Stomach (tissue), 9 donors: ENCODE measurements around the gene SLC1A2. TPM values are rescaled to one million over a fixed set of nuclear protein-coding genes. Genes with fewer than 3 reads are reported as not detected.

ENCODE experiments used
- DNase-seq, 2 donors: peaks; one replicate each; pipeline versions ENCODE4 v3.0.0 to v3.0.0-alpha.2; 2013 to 2019
- H3K27ac ChIP-seq, 5 donors: fragments of 200-600 bp in 4 of 5; sonication (generic) in 4 of 5; one replicate each; pipeline ENCODE4 v1.5.1; 2013 to 2019; ENCODE audit warnings: mild to moderate bottlenecking in 1 of 5, moderate library complexity in 1 of 5
- H3K27me3 ChIP-seq, 3 donors: fragments of 200-600 bp; sonication (generic); one replicate each; pipeline ENCODE4 v1.5.1; 2017 to 2019; ENCODE audit warnings: mixed run types in 1 of 3
- H3K36me3 ChIP-seq, 4 donors: fragments of 200-600 bp; sonication (generic); 1 replicate in 3 of 4; 2 replicates in 1 of 4; pipeline ENCODE4 v1.5.1; 2016 to 2019
- H3K4me1 ChIP-seq, 4 donors: fragments of 200-600 bp; sonication (generic); one replicate each; pipeline ENCODE4 v1.5.1; 2016 to 2019
- H3K4me3 ChIP-seq, 4 donors: fragments of 200-600 bp; sonication (generic) in 3 of 4; one replicate each; pipeline ENCODE4 v1.5.1; 2016 to 2019; ENCODE audit warnings: mild to moderate bottlenecking in 1 of 4
- H3K9me3 ChIP-seq, 4 donors: fragments of 200-600 bp; sonication (generic); one replicate each; pipeline ENCODE4 v1.5.1; 2016 to 2019
- CTCF ChIP-seq, 7 experiments: fragments of 450-650 bp in 4 of 7; fragments of 200-600 bp in 3 of 7; sonication (generic) in 3 of 7; IDR thresholded peaks; one replicate each; pipeline ENCODE4 v1.5.1; 2016 to 2019; ENCODE audit warnings: antibody characterized with exemption in 7 of 7, control low read depth in 2 of 7, mild to moderate bottlenecking in 1 of 7
- EP300 ChIP-seq: sonication (generic); formaldehyde crosslinking; IDR thresholded peaks from one replicate; pipeline ENCODE4 v1.6.1; 2017; ENCODE audit warnings: antibody characterized with exemption
- POLR2A ChIP-seq, 4 donors: fragments of 450-650 bp; IDR thresholded peaks; one replicate each; pipeline ENCODE4 v1.6.1; 2016; ENCODE audit warnings: antibody characterized with exemption in 4 of 4, control low read depth in 2 of 4, mild to moderate bottlenecking in 1 of 4, moderate library complexity in 1 of 4
- POLR2AphosphoS5 ChIP-seq, 3 donors: sonication (generic); formaldehyde crosslinking; IDR thresholded peaks; one replicate each; pipeline ENCODE4 v1.6.1; 2016; ENCODE audit warnings: antibody characterized with exemption in 3 of 3
- WGBS, 5 donors: extraction: QIAGEN DNeasy Blood & Tissue Kit in 3 of 5; methylation state at CpG; one replicate each; pipeline versions ENCODE4 v1.1.5 to v1.1.7; 2013 to 2018; 5-methylcytosine and 5-hydroxymethylcytosine counted together
- intact Hi-C: fragments of 100-400 bp; cut with DNase I; formaldehyde crosslinking; loops from one replicate; pipeline ENCODE4 v1.15.1; 2023; ENCODE audit warnings: low total_unique reads
- polyA plus RNA-seq, 3 donors: library from polyadenylated mRNA; stranded (reverse); fragments of 200-250 nt; gene quantifications; one replicate each; pipeline ENCODE4 v1.2.3, GENCODE V29; 2013
- total RNA-seq, 5 donors: library from RNA; depleted of rRNA; stranded (reverse); fragments of >200 nt; gene quantifications; one replicate each; pipeline versions ENCODE4 v1.1.0 to v1.2.3, GENCODE V29; 2014 to 2016
- donor health status: healthy with polysubstance abuse.
- donor health status: Bipolar disorder and iron deficiency.
- donor health status: healthy.

The SLC1A2 gene
- total and polyA plus RNA-seq, 8 donors: 1.3 to 13.4 (median 3.2) TPM; not detected in 1

- peak overlapping the region in 4 of 5 donors; percentile 3 to 33 (median 28) for H3K27ac ChIP-seq
- H3K27me3 ChIP-seq: no peaks in the 10 kb centered on the region
- 66 to 71% (median 70%) methylated on average over 15 of the region's 15 CpGs for WGBS, 5 donors
- TF ChIP-seq POLR2A (IDR thresholded peaks at IDR 0.05) (no peak), CTCF (IDR thresholded peaks at IDR 0.05) (peak in 4 of 7 experiments; percentile 54 to 74 (median 62))
- H3K9me3 ChIP-seq: no peaks in the 10 kb centered on the region
- no peaks in the 10 kb centered on the region for H3K36me3 ChIP-seq
- peak; percentile 32 to 66 for DNase-seq
- H3K4me1 ChIP-seq: peaks cover 6 to 39% (median 15%) of the 10 kb centered on the region in 4 donors
- intact Hi-C loops: no loop called here
- no peak overlapping the region for H3K4me3 ChIP-seq
Observed at GRCh38 chr11:35237860-35238715, 181.3 kb downstream of the SLC1A2 start.

GRCh38 chr11:35237351-35237750 is 182.0 kb downstream of the SLC1A2 start:
- intact Hi-C loops: no loop called here
- Histone ChIP-seq H3K36me3 (peaks cover 0 to 1% (median 0%) of the 10 kb centered on the region in 4 donors), H3K4me1 (peaks cover 6 to 45% (median 16%) of the 10 kb centered on the region in 4 donors), H3K9me3 (no peaks in the 10 kb centered on the region), H3K27me3 (no peaks in the 10 kb centered on the region), H3K27ac (peak overlapping the region in 2 of 5 donors; percentile 28 to 33), H3K4me3 (no peak overlapping the region)
- 47 to 83% (median 64%) methylated on average over 1 of the region's 1 CpG for WGBS, 5 donors
- TF ChIP-seq EP300 (no peak), POLR2A (IDR thresholded peaks at IDR 0.05) (no peak), POLR2AphosphoS5 (IDR thresholded peaks at IDR 0.05) (no peak), CTCF (IDR thresholded peaks at IDR 0.05) (no peak)
- peak in 1 of 2 donors; percentile 50 for DNase-seq

GRCh38 chr11:35236667-35237003 is 182.7 kb downstream of the SLC1A2 start:
- no peak for TF ChIP-seq EP300
- TF ChIP-seq POLR2A (IDR thresholded peaks at IDR 0.05): no peak
- no peak for TF ChIP-seq POLR2AphosphoS5 (IDR thresholded peaks at IDR 0.05)
- no peak for TF ChIP-seq CTCF (IDR thresholded peaks at IDR 0.05)
- H3K4me3 ChIP-seq: no peak overlapping the region
- 75 to 90% (median 83%) methylated on average over 5 of the region's 5 CpGs for WGBS, 5 donors
- H3K27ac ChIP-seq: peak overlapping the region in 3 of 5 donors; percentile 16 to 49 (median 33)
- DNase-seq: no peak
- intact Hi-C loops: no loop called here
- peaks cover 0 to 5% (median 0%) of the 10 kb centered on the region in 4 donors for H3K36me3 ChIP-seq
- no peaks in the 10 kb centered on the region for H3K9me3 ChIP-seq
- no peaks in the 10 kb centered on the region for H3K27me3 ChIP-seq
- H3K4me1 ChIP-seq: peaks cover 6 to 45% (median 16%) of the 10 kb centered on the region in 4 donors

GRCh38 chr11:35235936-35236666 is 183.3 kb downstream of the SLC1A2 start:
- TF ChIP-seq CTCF (IDR thresholded peaks at IDR 0.05) (no peak), POLR2A (IDR thresholded peaks at IDR 0.05) (no peak), EP300 (no peak), POLR2AphosphoS5 (IDR thresholded peaks at IDR 0.05) (peak in 1 of 3 donors; percentile 8)
- 58 to 81% (median 63%) methylated on average over 4 of the region's 4 CpGs for WGBS, 5 donors
- intact Hi-C loops: no loop called here
- Histone ChIP-seq H3K27me3 (no peaks in the 10 kb centered on the region), H3K4me3 (no peak overlapping the region), H3K4me1 (peaks cover 6 to 45% (median 16%) of the 10 kb centered on the region in 4 donors), H3K36me3 (peaks cover 0 to 11% (median 3%) of the 10 kb centered on the region in 4 donors), H3K9me3 (no peaks in the 10 kb centered on the region), H3K27ac (peak overlapping the region in 3 of 5 donors; percentile 16 to 49 (median 33))
- peak; percentile 62 to 72 for DNase-seq
